H1 (cell line): ENCODE results near the gene AGAP1. TPM values are rescaled to one million over a fixed set of nuclear protein-coding genes. Genes with fewer than 3 reads are reported as not detected.

Source experiments
- CBX5 ChIP-seq: fragments of 300-800, 300-1000 bp; sonication (generic); IDR thresholded peaks from 2 replicates; pipeline ENCODE4 v1.7.1; 2016; ENCODE audit warnings: antibody characterized with exemption, low read length, low read depth
- EGR1 ChIP-seq: IDR thresholded peaks from 2 replicates; pipeline ENCODE4 v1.6.1; 2011; ENCODE audit warnings: low read depth, low read length, borderline replicate concordance
- POU5F1 ChIP-seq: IDR thresholded peaks from 2 replicates; pipeline ENCODE4 v1.6.1; 2011; ENCODE audit warnings: low read depth, mild to moderate bottlenecking, low read length, moderate library complexity
- SP4 ChIP-seq: IDR thresholded peaks from 2 replicates; pipeline ENCODE4 v1.6.1; 2012; ENCODE audit warnings: low read length, inconsistent platforms
- polyA plus RNA-seq, 7 experiments: library from polyadenylated mRNA; depleted of rRNA in 3 of 7; stranded (reverse) in 5 of 7; unstranded in 2 of 7; fragments of >200 nt in 5 of 7; fragments of 200-250 nt in 2 of 7; gene quantifications; 1 replicate in 5 of 7; 2 replicates in 1 of 7; 4 replicates in 1 of 7; pipeline versions ENCODE4 v1.2.1 to v1.2.3, GENCODE V29; 2011 to 2013; ENCODE audit warnings: missing spikeins in 2 of 7, mixed read lengths in 2 of 7
- total RNA-seq: library from RNA; stranded (reverse); fragmentation: NEBNext Ultra II Directional; extraction: Animal tissue kit (Norgen Biotek cat#: 25700); gene quantifications from 2 replicates; pipeline ENCODE4 v1.2.1, GENCODE V29; 2021

Gene AGAP1
- total and polyA plus RNA-seq, 2 of the 8 experiments (the other 6 are each of a cell fraction or from before 2014, with no cell fraction given) = 18.1 to 39.4 TPM

DNA sequence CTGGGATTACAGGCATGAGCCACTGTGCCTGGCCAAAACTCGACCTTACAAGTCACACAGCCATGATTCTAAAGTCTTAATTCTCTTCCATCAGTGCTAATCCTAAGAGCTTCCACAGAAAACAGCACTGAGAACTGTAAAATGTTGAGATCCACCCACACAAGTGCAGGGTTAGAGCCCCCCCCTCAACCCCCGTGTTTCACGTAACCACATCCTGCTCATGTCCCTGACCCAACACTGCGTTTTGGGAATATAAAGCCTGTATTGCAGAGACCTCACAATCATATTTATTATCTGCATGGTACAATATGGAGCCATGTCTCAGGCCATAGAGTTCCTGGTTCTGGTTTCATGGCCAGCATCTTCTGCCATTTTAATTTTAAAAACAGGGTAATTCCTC is 563.5 kb downstream of the AGAP1 start (continued):
- no peak for TF ChIP-seq EGR1
- TF ChIP-seq CBX5 = no peak
- TF ChIP-seq SP4 = no peak
- no peak for TF ChIP-seq POU5F1
